GM19467 (cell line): ENCODE results near the gene LARP1.

Source experiments
- ATAC-seq: cut with Tn5 transposase; IDR thresholded peaks from one replicate; pipeline ENCODE4 v1.9.1; 2021; ENCODE audit warnings: mild to moderate bottlenecking, moderate library complexity; ENCODE audit not compliant: unreplicated experiment

Gene LARP1

GRCh38 chr5:154788212-154788611 is 33.0 kb downstream of the LARP1 start:
- no peak for ATAC-seq

GRCh38 chr5:154791535-154791934 is 36.4 kb downstream of the LARP1 start:
- peak; percentile 82 for ATAC-seq

GRCh38 chr5:154793599-154794524 is 38.7 kb downstream of the LARP1 start:
- no peak for ATAC-seq

GRCh38 chr5:154794525-154795234 is 39.5 kb downstream of the LARP1 start:
- ATAC-seq = no peak

- ATAC-seq = no peak
Observed at GRCh38 chr5:154795235-154795596, 40.0 kb downstream of the LARP1 start.

- ATAC-seq = no peak
Observed at GRCh38 chr5:154797762-154798161, 42.6 kb downstream of the LARP1 start.

- no peak for ATAC-seq
Observed at GRCh38 chr5:154800582-154800981, 45.4 kb downstream of the LARP1 start.

- no peak for ATAC-seq
Observed at GRCh38 chr5:154801083-154801482, 45.9 kb downstream of the LARP1 start.

- no peak for ATAC-seq
Observed at GRCh38 chr5:154802050-154802449, 46.9 kb downstream of the LARP1 start.

- ATAC-seq = no peak
Observed at GRCh38 chr5:154806176-154806575, 51.0 kb downstream of the LARP1 start.

GRCh38 chr5:154811239-154811638 is 56.1 kb downstream of the LARP1 start:
- no peak for ATAC-seq

- ATAC-seq = peak; percentile 57
Observed at GRCh38 chr5:154811653-154812465, 56.7 kb downstream of the LARP1 start.

- no peak for ATAC-seq
Observed at GRCh38 chr5:154813158-154813557, 58.0 kb downstream of the LARP1 start.

- ATAC-seq = no peak
Observed at GRCh38 chr5:154813736-154814135, 58.6 kb downstream of the LARP1 start.

- ATAC-seq = no peak
Observed at GRCh38 chr5:154815025-154815424, 59.8 kb downstream of the LARP1 start.

- no peak for ATAC-seq
Observed at GRCh38 chr5:154815684-154816247, 60.6 kb downstream of the LARP1 start.

GRCh38 chr5:154816891-154817492 is 61.8 kb downstream of the LARP1 start:
- no peak for ATAC-seq

GRCh38 chr5:154817815-154818214 is 62.6 kb downstream of the LARP1 start:
- ATAC-seq = no peak

GRCh38 chr5:154818471-154819116 is 63.4 kb downstream of the LARP1 start:
- ATAC-seq = no peak

- no peak for ATAC-seq
Observed at GRCh38 chr5:154819546-154819945, 64.4 kb downstream of the LARP1 start.
